Type B pancreatic cell (in vitro differentiated cells): ENCODE data around the gene APOE. TPM values are rescaled to one million over a fixed set of nuclear protein-coding genes. Genes with fewer than 3 reads are reported as not detected.
A peak's percentile ranks its signal among the peaks of the same experiment; 100 is the strongest.

Experiments used
- DNase-seq: peaks from one replicate; pipeline ENCODE4 v3.0.0; 2021; ENCODE audit warnings: mixed read lengths; ENCODE audit not compliant: unreplicated experiment; ENCODE audit errors: extremely low spot score
- H3K27ac Mint-ChIP-seq: 2 replicates; pipeline ENCODE4 v1.8.0; 2021; ENCODE audit warnings: mild to moderate bottlenecking, mixed read lengths
- H3K27me3 Mint-ChIP-seq: 2 replicates; pipeline ENCODE4 v1.8.0; 2021; ENCODE audit warnings: mixed read lengths
- H3K36me3 Mint-ChIP-seq: 2 replicates; pipeline ENCODE4 v1.8.0; 2021; ENCODE audit warnings: mixed read lengths
- H3K4me1 Mint-ChIP-seq: one replicate; pipeline ENCODE4 v1.8.0; 2021; ENCODE audit warnings: mixed read lengths; ENCODE audit not compliant: unreplicated experiment
- H3K4me3 Mint-ChIP-seq: 2 replicates; pipeline ENCODE4 v1.8.0; 2021; ENCODE audit warnings: mild to moderate bottlenecking, mixed read lengths
- H3K9me3 Mint-ChIP-seq: 2 replicates; pipeline ENCODE4 v1.8.0; 2021; ENCODE audit warnings: mixed read lengths
- CTCF ChIP-seq: fragments of 200-600 bp; sonication (generic); conservative IDR thresholded peaks from 2 replicates; pipeline ENCODE4 v1.5.0; 2021; ENCODE audit warnings: antibody characterized with exemption, mild to moderate bottlenecking
- total RNA-seq: library from RNA; stranded (reverse); gene quantifications from 2 replicates; pipeline ENCODE4 v1.2.1, GENCODE V29; 2021; ENCODE audit warnings: low replicate concordance

APOE gene
- total RNA-seq, 1 donor from 2014 or later, result 168 TPM

GRCh38 chr19:44866664-44867063, 38.9 kb upstream of the APOE start:
- Mint-ChIP-seq H3K36me3 (peaks cover 25% of the 10 kb centered on the region), H3K9me3 (no peaks in the 10 kb centered on the region)

GRCh38 chr19:44867578-44867977, 38.0 kb upstream of the APOE start:
- no peaks in the 10 kb centered on the region for H3K27me3 Mint-ChIP-seq
- H3K36me3 Mint-ChIP-seq, result peaks cover 29% of the 10 kb centered on the region
- peak overlapping the region; percentile 56 for H3K27ac Mint-ChIP-seq
- TF ChIP-seq CTCF, result no peak
- DNase-seq, result no peak
- H3K4me1 Mint-ChIP-seq, result no peaks in the 10 kb centered on the region
- no peaks in the 10 kb centered on the region for H3K9me3 Mint-ChIP-seq
- H3K4me3 Mint-ChIP-seq, result no peak overlapping the region

More at GRCh38 chr19:44866664-44867063, 38.9 kb upstream of the APOE start:
- no peak for DNase-seq
- Mint-ChIP-seq H3K4me3 (no peak overlapping the region), H3K27me3 (no peaks in the 10 kb centered on the region), H3K4me1 (peaks cover 1% of the 10 kb centered on the region), H3K27ac (no peak overlapping the region)
- no peak for TF ChIP-seq CTCF

GRCh38 chr19:44869733-44870470, 35.7 kb upstream of the APOE start:
- TF ChIP-seq CTCF, result no peak
- no peak for DNase-seq
- H3K27ac Mint-ChIP-seq, result peak overlapping the region; percentile 76
- H3K9me3 Mint-ChIP-seq, result no peaks in the 10 kb centered on the region
- H3K4me3 Mint-ChIP-seq, result no peak overlapping the region
- H3K4me1 Mint-ChIP-seq, result no peaks in the 10 kb centered on the region
- no peaks in the 10 kb centered on the region for H3K27me3 Mint-ChIP-seq
- peaks cover 34% of the 10 kb centered on the region for H3K36me3 Mint-ChIP-seq

- Mint-ChIP-seq H3K27ac (peak overlapping the region; percentile 57), H3K27me3 (no peaks in the 10 kb centered on the region), H3K4me1 (peaks cover 10% of the 10 kb centered on the region), H3K36me3 (peaks cover 32% of the 10 kb centered on the region), H3K9me3 (no peaks in the 10 kb centered on the region), H3K4me3 (no peak overlapping the region)
- TF ChIP-seq CTCF, result no peak
- DNase-seq, result no peak
Observed at GRCh38 chr19:44871809-44872208, 33.8 kb upstream of the APOE start.

- Mint-ChIP-seq H3K9me3 (no peaks in the 10 kb centered on the region), H3K27me3 (no peaks in the 10 kb centered on the region), H3K27ac (peak overlapping the region; percentile 21), H3K4me1 (peaks cover 11% of the 10 kb centered on the region), H3K4me3 (no peak overlapping the region), H3K36me3 (peaks cover 27% of the 10 kb centered on the region)
- DNase-seq, result no peak
- no peak for TF ChIP-seq CTCF
Observed at GRCh38 chr19:44872661-44873060, 32.9 kb upstream of the APOE start.
